Spinal cord (tissue), 10 donors: ENCODE measurements around the gene KNSTRN. TPM values are rescaled to one million over a fixed set of nuclear protein-coding genes. Genes with fewer than 3 reads are reported as not detected.

ENCODE experiments used
- DNase-seq, 6 donors: peaks; one replicate each; pipeline versions ENCODE4 v3.0.0 to v3.0.0-alpha.2; 2013 to 2015; ENCODE audit warnings: low spot score in 6 of 6, low read depth in 4 of 6
- H3K27ac ChIP-seq: one replicate; pipeline ENCODE4 v1.5.1; 2013; ENCODE audit warnings: low read depth, low read length, control low read depth
- H3K27me3 ChIP-seq: one replicate; pipeline ENCODE4 v1.6.1; 2013; ENCODE audit warnings: low read length; ENCODE audit not compliant: control insufficient read depth, insufficient read depth
- H3K36me3 ChIP-seq: one replicate; pipeline ENCODE4 v1.6.1; 2013; ENCODE audit warnings: low read length; ENCODE audit not compliant: control insufficient read depth, insufficient read depth
- H3K4me1 ChIP-seq: one replicate; pipeline ENCODE4 v1.6.1; 2013; ENCODE audit warnings: low read length; ENCODE audit not compliant: control insufficient read depth, insufficient read depth
- H3K4me3 ChIP-seq: one replicate; pipeline ENCODE4 v1.5.1; 2013; ENCODE audit warnings: low read depth, low read length, control low read depth
- H3K9me3 ChIP-seq: one replicate; pipeline ENCODE4 v1.6.1; 2013; ENCODE audit warnings: low read length; ENCODE audit not compliant: control insufficient read depth, insufficient read depth
- WGBS: methylation state at CpG from one replicate; pipeline ENCODE4 v1.1.5; 2013; ENCODE audit warnings: missing lambda C conversion rate; ENCODE audit not compliant: insufficient coverage; 5-methylcytosine and 5-hydroxymethylcytosine counted together
- polyA plus RNA-seq, 2 donors: library from polyadenylated mRNA; unstranded; fragments of 120-200 nt; gene quantifications; one replicate each; pipeline ENCODE4 v1.2.1, GENCODE V29; 2013; ENCODE audit not compliant: insufficient read length in 2 of 2
- total RNA-seq, 2 donors: library from RNA; depleted of rRNA in 1 of 2; stranded (reverse); fragments of 120-200 nt in 1 of 2; fragments of >200 nt in 1 of 2; gene quantifications; one replicate each; pipeline versions ENCODE4 v1.2.3 to v1.2.4, GENCODE V29; 2013 to 2014
- donor health status: healthy.

The KNSTRN gene
- total and polyA plus RNA-seq, 4 donors: 30.1 to 36.2 (median 32.4) TPM

DNA sequence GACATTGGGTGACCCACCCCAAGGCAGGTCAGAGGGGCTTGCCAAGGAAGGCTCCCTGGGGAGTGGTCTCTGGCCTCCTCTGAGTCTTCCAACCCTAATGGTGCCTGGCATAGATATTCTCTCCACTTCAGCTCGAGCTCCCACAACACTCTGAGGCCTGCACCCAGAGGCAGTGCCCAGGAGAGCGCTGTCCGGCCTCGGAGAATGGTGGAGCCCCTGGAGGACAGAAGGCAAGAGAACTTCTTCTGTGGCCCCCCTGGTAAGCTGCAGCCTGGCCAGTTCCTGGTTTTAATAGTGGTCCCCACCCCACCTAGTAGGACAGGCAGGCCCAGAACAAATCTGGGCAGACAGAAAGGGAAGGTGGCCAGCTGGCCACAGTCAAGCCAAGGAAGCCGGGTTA lies 17.5 kb upstream of the KNSTRN start:
- Histone ChIP-seq H3K4me1 (peaks cover 41% of the 10 kb centered on the region), H3K4me3 (no peak overlapping the region), H3K27me3 (no peaks in the 10 kb centered on the region), H3K9me3 (no peaks in the 10 kb centered on the region), H3K36me3 (peaks cover 65% of the 10 kb centered on the region), H3K27ac (no peak overlapping the region)
- DNase-seq: no peak
- 80% methylated on average over 4 of the region's 5 CpGs for WGBS

DNA sequence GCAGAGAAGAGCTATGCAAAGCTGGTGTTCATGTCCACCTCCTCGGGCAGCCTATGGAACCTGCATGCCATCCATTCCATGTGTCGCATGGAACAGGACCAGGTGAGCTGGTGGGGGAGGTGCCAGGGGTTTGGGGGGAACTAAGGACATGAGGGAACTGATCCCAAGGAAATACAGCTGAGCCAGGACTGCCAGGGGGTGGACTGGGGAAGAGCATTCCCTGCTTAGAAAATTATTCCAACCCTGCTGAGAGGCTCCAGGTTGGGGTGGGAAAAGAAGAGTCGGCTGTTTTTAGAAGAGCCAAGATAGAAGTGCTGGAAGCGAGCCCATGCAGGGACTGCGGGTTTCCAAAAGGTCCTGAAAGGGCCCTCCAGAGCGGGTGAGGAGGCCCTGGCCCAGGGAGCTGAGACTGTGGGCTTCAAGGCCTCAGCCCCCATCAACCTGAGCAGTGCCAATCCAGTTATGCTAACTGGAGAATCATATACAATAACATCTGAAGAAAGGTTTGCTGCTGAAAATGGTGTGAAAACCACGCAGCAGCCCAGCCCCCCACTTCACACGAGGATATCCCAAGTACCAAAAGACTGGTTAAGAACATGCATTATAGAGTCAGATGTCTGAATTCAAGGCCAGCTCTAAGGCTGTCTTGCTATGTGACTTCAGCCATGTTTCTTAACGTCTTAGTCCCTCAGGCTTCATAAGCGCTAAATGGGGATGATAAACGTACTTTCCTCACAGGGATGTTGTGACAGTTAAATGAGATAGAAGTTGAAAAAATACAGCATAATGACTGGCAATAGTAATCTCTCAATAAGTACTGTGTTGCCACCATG lies 16.7 kb upstream of the KNSTRN start:
- Histone ChIP-seq H3K4me3 (no peak overlapping the region), H3K36me3 (peaks cover 67% of the 10 kb centered on the region), H3K9me3 (no peaks in the 10 kb centered on the region), H3K4me1 (peaks cover 40% of the 10 kb centered on the region), H3K27me3 (no peaks in the 10 kb centered on the region), H3K27ac (no peak overlapping the region)
- DNase-seq: no peak
- 76% methylated on average over 5 of the region's 11 CpGs for WGBS

DNA sequence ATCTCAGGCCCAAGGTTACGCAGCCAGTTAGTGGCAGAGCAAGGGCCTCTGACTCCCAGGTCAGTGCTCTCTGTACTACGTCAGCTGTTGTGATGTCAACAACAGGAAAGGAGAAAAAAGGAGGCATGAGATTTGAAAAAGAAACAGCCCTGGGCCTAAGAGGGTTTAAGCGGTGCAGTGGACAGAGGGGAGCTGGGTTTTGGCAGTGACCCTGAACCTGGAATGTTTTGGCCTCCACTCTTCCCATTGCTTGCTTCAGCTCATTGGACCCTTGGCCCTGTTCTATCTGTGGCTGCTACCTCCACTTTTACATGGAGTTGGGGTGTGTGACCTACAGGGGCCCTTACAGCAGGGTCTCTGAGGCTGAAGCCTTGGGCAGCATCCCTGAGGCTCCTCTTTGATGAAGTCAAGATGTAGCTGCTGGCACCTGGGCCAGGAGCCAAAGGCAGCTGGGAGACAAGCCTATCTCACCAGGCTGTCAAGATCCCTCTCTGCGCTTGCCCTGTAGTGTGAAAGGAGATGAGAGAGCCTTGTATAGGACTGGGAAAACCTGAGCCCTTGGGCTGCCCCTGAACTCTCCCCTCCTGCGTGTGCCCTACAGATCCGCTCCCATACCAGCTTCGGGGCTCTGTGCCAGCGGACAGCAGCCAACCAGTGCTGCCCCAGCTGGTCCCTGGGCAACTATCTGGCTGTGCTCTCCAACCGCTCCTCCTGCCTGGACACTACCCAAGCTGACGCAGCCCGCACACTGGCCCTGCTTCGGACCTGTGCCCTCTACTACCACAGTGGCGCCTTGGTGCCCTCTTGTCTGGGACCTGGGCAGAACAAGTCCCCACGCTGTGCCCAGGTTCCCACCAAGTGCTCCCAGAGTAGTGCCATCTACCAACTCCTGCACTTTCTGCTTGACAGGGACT lies 15.8 kb upstream of the KNSTRN start:
- H3K4me3 ChIP-seq: no peak overlapping the region
- 51% methylated on average over 14 of the region's 14 CpGs for WGBS

DNA sequence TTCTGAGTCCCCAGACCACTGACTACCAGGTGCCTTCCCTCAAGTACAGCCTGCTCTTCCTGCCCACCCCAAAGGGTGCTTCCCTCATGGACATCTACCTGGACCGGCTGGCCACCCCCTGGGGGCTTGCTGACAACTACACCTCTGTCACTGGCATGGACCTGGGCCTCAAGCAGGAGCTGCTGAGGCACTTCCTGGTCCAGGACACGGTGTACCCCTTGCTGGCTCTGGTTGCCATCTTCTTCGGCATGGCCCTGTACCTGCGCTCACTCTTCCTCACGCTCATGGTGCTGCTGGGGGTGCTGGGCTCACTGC lies 15.2 kb upstream of the KNSTRN start:
- Histone ChIP-seq H3K27ac (no peak overlapping the region), H3K4me3 (no peak overlapping the region), H3K36me3 (peaks cover 62% of the 10 kb centered on the region), H3K9me3 (no peaks in the 10 kb centered on the region), H3K27me3 (no peaks in the 10 kb centered on the region), H3K4me1 (peaks cover 40% of the 10 kb centered on the region)
- 70% methylated on average over 5 of the region's 5 CpGs for WGBS
- DNase-seq: no peak

More for the DNA sequence above, 15.8 kb upstream of the KNSTRN start:
- no peak overlapping the region for H3K27ac ChIP-seq
- H3K27me3 ChIP-seq: no peaks in the 10 kb centered on the region
- H3K9me3 ChIP-seq: no peaks in the 10 kb centered on the region
- DNase-seq: peak in 2 of 6 donors; percentile 57 to 83
- peaks cover 63% of the 10 kb centered on the region for H3K36me3 ChIP-seq
- H3K4me1 ChIP-seq: peaks cover 40% of the 10 kb centered on the region

DNA sequence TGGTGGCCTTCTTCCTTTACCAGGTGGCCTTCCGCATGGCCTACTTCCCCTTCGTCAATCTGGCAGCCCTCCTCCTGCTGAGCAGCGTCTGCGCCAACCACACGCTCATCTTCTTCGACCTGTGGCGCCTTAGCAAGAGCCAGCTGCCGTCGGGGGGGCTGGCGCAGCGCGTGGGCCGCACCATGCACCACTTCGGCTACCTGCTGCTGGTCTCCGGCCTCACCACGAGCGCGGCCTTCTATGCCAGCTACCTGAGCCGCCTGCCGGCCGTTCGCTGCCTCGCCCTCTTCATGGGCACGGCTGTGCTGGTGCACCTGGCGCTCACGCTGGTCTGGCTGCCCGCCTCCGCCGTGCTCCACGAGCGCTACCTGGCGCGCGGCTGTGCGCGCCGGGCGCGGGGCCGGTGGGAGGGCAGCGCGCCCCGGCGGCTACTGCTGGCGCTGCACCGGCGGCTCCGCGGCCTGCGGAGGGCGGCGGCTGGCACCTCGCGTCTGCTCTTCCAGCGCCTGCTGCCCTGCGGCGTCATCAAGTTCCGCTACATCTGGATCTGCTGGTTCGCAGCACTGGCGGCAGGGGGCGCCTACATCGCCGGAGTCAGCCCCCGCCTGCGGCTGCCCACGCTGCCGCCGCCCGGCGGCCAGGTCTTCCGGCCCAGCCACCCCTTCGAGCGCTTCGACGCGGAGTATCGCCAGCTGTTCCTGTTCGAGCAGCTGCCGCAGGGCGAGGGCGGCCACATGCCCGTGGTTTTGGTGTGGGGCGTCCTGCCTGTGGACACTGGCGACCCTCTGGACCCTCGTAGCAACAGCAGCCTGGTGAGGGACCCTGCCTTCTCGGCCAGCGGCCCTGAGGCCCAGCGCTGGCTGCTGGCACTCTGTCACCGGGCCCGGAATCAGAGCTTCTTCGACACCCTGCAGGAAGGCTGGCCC lies 14.6 kb upstream of the KNSTRN start:
- peaks cover 62% of the 10 kb centered on the region for H3K36me3 ChIP-seq
- no peak overlapping the region for H3K4me3 ChIP-seq
- no peaks in the 10 kb centered on the region for H3K27me3 ChIP-seq
- no peaks in the 10 kb centered on the region for H3K9me3 ChIP-seq
- peaks cover 40% of the 10 kb centered on the region for H3K4me1 ChIP-seq
- DNase-seq: peak in 3 of 6 donors; percentile 54 to 92 (median 83)
- no peak overlapping the region for H3K27ac ChIP-seq
- WGBS: 12% methylated on average over 91 of the region's 91 CpGs

DNA sequence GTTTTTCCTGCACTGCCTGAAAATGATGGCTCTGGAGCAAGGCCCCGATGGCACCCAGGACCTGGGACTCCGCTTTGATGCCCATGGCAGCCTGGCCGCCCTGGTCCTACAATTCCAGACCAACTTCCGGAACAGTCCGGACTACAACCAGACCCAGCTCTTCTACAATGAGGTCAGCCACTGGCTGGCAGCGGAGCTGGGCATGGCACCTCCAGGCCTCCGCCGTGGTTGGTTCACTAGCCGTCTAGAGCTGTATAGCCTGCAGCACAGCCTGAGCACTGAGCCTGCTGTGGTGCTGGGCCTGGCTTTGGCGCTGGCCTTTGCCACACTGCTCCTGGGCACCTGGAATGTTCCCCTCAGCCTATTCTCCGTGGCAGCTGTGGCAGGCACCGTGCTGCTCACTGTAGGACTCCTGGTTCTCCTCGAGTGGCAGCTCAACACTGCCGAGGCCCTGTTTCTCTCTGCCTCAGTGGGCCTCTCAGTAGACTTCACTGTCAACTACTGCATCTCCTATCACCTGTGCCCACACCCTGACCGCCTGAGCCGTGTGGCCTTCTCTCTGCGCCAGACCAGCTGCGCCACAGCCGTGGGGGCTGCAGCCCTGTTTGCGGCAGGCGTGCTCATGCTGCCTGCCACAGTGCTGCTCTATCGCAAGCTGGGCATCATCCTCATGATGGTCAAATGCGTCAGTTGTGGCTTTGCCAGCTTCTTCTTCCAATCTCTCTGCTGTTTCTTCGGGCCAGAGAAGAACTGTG lies 13.6 kb upstream of the KNSTRN start:
- peaks cover 40% of the 10 kb centered on the region for H3K4me1 ChIP-seq
- H3K27me3 ChIP-seq: no peaks in the 10 kb centered on the region
- no peak overlapping the region for H3K27ac ChIP-seq
- 94% methylated on average over 24 of the region's 24 CpGs for WGBS
- no peak for DNase-seq
- peaks cover 57% of the 10 kb centered on the region for H3K36me3 ChIP-seq
- H3K9me3 ChIP-seq: no peaks in the 10 kb centered on the region
- H3K4me3 ChIP-seq: no peak overlapping the region

DNA sequence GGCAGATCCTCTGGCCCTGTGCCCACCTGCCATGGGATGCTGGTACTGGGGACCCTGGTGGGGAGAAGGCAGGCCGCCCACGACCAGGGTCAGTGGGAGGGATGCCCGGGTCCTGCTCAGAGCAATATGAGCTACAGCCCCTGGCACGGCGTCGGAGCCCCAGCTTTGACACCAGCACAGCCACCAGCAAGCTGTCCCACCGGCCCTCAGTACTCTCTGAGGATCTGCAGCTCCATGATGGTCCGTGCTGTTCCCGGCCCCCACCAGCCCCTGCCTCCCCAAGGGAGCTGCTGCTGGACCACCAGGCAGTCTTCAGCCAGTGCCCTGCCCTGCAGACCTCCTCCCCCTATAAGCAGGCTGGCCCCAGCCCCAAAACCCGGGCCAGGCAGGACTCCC lies 13.0 kb upstream of the KNSTRN start:
- WGBS: 89% methylated on average over 10 of the region's 10 CpGs
- no peak overlapping the region for H3K27ac ChIP-seq

DNA sequence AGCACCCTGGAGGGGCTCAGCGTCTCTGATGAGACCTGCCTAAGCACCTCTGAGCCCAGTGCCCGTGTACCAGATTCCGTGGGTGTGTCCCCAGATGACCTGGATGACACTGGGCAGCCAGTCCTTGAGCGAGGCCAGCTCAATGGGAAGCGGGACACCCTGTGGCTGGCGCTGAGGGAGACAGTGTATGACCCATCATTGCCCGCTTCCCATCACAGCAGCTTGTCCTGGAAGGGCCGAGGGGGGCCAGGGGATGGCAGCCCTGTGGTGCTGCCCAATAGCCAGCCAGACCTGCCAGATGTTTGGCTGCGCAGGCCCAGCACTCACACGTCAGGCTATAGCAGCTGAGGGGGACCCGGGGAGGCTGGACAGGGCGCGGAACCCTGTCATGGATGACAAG lies 12.6 kb upstream of the KNSTRN start:
- no peaks in the 10 kb centered on the region for H3K27me3 ChIP-seq
- H3K9me3 ChIP-seq: no peaks in the 10 kb centered on the region
- no peak for DNase-seq
- peaks cover 40% of the 10 kb centered on the region for H3K4me1 ChIP-seq
- H3K4me3 ChIP-seq: no peak overlapping the region
- H3K36me3 ChIP-seq: peaks cover 46% of the 10 kb centered on the region
- 75% methylated on average over 13 of the region's 13 CpGs for WGBS
- H3K27ac ChIP-seq: no peak overlapping the region

More for the DNA sequence above, 13.0 kb upstream of the KNSTRN start:
- Histone ChIP-seq H3K4me1 (peaks cover 40% of the 10 kb centered on the region), H3K4me3 (no peak overlapping the region), H3K9me3 (no peaks in the 10 kb centered on the region), H3K27me3 (no peaks in the 10 kb centered on the region), H3K36me3 (peaks cover 51% of the 10 kb centered on the region)
- no peak for DNase-seq
